ENCODE data around the gene KLK10.

Gene KLK10, protein sequence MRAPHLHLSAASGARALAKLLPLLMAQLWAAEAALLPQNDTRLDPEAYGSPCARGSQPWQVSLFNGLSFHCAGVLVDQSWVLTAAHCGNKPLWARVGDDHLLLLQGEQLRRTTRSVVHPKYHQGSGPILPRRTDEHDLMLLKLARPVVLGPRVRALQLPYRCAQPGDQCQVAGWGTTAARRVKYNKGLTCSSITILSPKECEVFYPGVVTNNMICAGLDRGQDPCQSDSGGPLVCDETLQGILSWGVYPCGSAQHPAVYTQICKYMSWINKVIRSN

DNA sequence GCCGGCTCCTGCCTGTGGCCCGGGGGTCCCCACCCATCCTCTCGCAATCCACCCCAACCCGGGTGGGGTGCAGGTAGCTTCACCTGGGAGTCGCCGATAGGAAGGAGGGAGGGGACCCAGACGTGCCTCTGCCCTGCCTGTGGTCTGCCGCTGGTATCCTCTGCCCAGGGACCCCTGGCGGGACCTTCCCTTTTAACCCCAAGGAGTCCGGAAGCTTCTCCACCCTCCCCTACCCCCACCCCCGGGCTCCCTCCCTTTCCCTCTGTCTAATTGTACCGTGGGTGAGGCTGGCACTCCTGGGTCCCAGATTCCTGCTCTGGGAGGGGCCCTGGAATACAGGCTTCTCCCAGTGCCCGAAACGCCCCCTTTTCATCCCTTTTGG lies at the start of gene KLK10:
Gene KLK10, minus strand, starts transcription at position 166 of the 382 bp plus-strand sequence. CDS start 579 bp downstream, outside the sequence.
- DNase-seq = no peak

DNA sequence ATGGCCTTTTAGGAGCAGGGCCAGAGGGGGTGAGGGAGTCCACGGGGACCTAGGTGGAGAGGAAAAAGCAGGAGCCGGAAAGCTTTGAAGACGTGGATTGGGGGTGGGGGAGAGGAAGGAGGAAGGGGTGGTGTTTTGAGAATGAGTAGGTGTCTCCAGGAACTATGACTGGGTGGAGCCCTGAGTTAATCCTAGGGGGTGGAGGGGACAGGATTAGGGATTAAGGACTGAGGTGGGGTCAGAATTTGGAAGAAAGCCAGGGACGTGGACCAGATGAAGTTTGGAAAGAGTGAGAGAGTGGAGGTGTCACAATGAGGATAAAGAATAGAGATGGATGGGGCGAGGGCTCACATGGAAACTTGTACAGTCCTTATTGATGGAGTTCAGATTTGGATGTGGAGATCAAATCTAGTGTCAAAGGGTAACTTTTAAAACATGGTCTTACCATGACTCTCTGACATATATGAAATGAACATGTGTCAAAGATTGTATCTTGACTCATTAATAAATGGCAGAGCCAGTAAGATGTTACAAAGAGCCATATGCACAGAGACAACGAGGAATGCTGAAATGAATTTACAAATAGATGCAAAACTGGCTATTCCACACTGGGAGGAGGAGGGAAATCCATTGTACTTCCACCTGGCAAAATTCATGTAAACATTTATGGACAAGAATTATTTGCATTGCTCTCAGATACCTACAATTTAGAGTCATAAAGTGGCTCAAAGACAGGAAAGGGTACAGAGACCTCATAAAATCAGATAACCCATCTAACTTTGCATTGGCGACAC lies 47.1 kb upstream of the KLK10 start:
- DNase-seq = no peak

DNA sequence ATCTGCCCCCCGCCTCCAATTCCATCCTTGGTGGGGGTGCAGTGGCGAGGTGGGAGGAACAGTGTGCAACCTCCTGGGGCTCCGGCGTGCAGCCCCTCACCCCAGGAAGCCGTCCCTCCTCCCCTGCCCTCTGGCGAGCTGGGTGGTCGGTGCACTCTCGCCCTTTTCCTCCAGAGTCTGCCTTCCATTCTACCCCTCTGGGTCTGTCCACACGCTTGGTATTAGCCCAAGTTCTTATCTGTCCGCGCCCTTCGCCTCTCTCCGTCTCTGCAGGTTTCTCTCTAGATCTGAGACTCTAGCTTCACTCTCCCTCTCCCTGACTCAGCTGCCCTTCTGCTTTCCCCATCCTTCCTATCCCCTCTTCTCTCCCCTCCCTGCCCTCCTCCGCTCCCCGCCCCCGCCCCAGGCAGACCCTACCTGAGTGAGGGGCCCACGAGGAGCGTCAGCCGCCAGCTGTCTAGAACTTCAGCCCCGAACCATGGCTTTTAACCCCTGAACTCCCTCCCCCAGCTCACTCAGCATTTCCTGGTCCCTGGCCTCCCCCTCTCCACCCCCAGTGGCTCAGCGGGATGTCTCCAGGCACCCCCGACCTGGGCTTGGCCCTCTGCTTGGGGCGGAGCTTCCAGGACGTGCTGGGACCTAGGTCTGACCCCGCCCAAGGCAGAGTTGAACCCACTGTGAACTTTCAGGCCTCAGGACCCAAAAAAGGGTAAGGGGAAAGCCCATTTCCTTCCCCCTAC lies 45.9 kb upstream of the KLK10 start:
- DNase-seq = no peak

DNA sequence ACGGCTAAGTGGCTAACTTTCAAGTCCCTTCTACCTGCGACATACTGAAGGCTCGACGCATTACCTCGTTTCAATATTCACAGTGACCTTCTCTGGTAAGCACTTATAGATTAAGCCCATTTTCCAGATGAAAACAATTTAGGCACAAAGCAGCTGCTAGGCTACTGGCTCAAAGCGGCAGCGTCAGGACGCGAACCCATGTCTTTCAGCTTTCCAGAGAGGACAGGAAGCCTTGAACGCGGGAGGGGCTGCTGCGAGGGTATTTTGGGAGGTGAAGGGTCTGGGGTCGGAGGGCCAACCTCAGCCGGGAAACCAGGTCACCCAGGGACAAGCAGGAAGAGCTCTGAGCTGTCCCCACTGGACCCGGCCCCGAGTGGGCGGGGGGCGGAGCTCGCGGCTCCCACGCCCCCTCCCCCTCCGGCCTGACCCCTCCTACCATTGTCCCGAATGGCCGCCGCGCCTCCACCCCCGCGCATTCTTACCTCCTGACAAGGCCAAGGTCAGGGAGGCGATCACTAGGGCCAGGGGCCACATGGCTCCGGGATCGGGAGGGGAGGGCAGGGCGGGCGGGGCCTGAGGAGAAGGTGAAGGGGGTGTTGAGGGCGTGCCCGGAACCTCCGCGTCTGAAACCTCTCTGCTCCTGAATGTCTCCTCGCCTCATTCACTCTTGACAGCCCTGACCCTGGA lies 45.2 kb upstream of the KLK10 start, which contains the start of gene KLK13:
Gene KLK13, minus strand, starts transcription at position 559 of the 687 bp plus-strand sequence. Its CDS starts 25 bp downstream, at position 534.
- no peak for DNase-seq

DNA sequence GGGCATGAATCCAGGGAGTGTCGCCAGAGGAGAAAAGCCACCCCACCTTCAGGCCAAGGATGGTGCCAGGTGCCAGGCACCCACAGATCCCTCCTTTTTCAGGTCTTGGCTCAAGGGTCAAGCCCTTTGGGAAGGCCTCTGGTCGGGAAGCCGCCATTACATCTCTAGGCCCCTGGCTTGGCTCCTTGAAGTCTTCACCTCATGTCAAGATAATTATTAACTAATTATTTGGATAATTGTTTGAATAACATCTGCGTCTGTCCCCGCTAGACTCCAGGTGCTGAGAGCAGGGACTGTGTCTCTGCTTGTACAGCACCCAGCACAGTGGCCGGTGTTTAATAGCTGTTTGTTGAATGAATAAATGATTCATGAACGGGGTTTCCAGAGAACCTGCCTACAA lies 44.2 kb upstream of the KLK10 start:
- DNase-seq = no peak

DNA sequence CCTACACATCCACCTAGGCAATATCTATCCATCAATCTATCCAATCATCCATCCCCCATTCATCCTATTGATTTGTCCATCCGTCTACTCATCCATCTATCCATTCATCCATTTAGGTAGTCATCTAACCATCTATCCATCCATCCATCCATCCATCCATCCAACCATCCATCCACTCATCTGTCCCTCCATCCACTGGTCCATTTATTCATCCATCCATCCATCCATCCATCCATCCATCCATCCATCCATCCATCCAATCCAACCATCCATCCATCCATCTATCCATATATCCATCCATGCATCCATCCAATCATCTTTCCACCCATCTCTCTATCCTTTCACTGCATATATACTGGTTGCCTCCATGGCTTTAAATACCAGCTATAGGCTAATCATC lies 41.5 kb upstream of the KLK10 start:
- DNase-seq = no peak

DNA sequence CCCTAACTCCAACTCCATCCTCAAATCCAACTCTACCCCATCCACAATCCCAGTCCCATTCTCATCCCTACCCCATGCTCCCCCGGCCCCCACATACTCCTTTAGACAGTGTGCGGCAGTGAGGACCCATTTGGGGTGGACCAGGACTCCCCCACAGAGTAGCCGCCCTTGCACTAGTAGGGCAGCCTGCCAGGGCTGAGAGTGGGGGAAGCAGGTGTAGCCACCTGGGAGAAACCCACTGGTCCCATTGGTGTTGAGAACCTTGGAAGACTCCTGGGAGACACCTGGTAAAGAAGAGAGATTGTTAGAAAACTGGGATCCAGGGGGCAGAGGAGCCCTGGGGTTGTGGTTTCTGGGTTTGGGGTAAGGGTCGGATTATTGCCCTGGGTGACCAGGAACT lies 40.8 kb upstream of the KLK10 start:
- DNase-seq = no peak

DNA sequence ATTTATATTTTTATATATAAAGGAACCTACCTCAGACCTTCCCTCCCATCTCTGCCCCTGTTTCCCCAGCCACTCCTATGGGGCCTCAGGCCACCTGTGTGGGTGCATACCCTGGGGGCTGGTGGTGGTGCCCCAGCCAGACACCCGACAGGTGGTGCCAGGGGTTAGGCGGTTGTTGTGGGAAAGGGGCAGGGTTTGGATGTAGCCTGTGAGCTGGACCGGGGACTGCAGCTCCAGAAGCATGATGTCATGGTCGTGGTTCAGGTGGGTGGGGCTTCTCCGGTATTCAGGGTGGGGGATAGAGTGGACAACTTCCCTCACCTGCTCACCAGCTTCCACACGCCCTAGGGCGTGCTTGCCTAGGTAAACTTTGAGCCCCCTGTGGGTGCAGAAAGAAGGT lies 40.2 kb upstream of the KLK10 start:
- DNase-seq = no peak

DNA sequence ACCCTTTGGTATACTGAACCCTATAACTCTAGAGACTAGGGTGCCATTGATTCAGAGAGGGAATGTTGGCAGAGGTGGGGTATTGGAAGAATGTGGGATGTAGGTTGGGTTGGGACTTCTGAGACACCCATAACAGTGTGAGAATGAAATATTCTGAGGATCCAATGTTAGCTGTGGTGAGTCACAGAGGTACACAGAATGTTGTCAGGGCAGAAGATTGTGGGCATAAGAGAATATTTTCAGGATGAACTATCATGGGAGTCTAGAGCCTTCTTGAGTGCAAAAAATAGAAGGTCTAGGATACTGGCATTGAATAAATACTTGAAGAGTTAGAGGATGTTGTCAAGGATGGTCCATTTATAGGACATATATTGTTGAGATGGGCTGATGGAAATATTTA lies 36.4 kb upstream of the KLK10 start:
- DNase-seq = no peak

DNA sequence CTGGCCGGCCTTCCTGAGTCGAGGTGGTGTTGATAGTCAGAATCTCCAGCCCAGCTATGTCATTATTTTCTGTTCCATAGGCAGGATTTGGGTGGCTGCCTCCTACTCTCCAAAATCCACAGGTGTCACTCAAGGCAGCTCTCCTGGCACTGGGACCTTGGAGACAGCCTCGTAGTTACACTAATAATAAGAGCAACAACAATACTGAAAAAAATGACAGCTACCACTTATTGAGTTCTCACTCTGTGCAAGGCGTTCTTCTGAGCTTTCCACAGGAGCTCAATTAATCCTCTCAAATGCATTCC lies 27.5 kb upstream of the KLK10 start:
- DNase-seq = no peak

DNA sequence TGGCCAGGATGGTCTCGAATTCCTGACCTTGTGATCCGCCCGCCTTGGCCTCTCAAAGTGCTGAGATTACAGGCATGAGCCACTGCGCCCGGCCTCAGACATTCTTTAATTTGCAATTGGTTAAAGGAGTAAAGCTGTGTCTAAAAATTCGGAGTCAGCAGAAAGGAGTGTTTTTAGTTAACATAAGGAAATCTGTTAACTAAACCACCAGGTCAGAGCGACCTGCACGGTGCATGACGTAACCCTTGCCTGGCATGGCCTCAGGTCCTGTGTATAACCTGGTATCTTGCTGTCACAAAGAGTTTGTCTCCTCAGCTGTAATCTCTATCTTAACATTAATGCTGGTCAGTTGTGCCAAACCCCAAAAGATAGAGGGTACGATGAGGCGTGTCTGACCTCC lies 24.8 kb upstream of the KLK10 start:
- no peak for DNase-seq

DNA sequence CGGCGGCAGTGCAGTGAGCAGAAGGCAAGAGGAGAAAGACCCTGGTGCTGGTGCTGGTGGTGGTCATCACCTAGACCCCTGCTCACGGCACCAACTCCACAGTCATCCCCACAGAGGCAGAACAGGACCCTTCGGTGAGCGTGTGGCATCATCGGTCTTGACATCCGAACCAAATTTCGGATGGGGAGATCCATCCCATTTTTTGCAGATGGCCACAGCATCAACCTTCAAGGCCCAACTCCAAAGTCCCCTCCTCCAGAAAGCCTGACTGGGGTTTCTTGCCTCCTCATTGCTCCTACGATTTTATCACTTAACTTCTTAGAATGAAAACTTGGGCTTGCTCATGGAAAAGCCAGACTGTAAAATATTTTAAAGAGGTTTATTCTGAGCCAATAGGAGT lies 24.0 kb upstream of the KLK10 start:
- DNase-seq = no peak

DNA sequence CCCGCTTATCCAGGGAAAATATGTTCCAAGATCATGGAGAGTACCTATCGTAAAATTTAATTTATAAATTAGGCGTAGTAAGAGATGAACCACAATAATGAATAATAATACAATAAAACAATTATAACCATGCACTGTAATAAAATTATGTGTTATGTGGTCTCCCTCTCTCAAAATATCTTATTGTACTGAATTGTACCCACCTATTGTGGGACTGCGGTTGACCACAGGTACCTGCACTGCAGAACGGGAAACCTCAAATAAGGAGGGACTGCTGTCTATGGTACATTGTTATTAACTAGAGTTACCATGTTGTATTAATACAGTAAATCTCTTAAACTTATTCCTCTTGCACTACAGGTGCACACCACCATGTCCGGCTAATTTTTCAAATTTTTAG lies 20.6 kb upstream of the KLK10 start:
- no peak for DNase-seq

DNA sequence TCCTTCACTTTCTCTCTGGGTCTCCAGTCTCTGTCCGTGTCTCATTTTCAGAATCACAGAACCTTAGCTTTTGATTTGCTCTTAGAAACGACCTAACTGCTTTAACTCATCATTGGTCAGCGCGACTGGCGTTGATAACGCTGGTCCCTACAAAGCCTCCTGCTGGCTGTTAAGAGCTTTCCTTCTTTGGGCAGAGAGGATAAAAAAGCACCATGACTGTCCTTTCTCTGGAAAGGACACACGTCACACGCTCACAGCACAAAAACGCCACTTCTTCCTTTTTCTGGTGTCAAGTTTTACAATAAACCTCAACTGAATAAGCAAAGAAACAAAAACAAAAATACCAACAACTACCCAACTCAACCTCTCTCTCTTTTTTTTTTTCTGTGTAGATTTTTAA lies 17.0 kb upstream of the KLK10 start:
- no peak for DNase-seq

DNA sequence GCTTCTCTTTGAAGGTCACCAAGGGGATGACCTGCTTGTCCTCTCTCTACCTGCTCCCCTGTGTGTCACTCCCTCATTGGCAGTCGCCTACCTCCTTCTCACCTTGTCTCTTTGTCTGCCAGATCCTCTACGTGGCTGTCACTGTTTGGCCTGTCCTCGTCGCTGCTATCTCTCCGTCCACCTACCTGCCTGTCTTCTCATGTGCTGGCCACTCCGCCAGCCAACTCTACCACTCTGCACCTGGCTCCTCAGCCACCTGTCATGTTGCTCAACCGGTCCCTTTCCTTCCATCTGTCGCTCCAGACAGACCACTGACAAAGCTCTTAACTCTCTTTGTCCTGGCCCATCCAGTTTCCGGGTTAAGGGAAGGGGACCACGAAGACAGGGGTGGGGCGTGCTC lies 15.2 kb upstream of the KLK10 start, which contains the start of gene KLK12:
Gene KLK12, minus strand, starts transcription at position 299 of the 400 bp plus-strand sequence. CDS start 381 bp downstream, outside the sequence.
- DNase-seq = no peak

DNA sequence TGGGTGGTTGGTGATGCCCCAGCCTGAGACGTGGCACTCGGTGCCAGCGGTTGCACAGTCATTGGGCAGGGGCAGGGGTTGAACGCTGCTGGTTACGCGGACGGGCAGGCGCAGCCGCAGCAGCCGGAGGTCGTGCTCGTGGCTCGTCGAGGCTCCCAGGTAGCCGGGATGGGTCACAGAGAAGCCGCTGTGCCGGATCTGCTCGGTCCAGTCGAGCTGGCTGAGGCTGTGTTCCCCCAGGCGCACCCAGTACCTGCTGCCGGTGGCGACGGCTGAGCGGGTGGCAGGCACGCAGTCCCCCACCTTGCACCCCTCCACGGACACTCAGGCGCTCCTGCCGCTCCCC lies 12.3 kb upstream of the KLK10 start:
- no peak for DNase-seq

DNA sequence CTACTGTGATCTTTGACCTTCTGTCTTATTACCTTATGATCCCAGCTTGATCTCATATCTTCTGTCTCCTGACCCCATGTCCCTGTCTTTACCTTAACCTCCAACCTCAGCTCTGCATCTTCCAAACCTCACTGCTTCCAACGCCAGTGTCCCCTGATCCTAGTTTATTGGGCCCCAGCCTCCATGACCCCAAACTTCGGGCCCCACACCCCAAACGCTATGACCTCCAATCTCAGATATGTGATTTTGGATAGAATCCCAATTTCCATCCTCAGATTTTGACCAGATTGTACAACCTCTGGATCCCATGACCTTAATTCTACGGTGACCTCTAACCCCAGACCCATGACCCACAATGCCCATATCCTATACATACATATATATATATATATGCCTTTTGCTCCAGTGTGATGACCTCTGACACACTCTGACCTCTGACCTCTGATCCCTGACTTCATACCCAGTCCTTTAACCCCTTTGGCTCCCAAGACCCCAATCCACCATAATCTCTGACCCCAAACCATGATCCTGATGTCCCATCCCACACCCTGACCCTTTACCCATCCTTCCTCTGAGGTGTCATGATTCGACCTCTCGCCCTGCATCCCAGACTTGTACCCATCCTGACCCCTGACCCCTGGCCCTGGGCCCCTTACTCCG lies 11.8 kb upstream of the KLK10 start:
- DNase-seq = no peak

DNA sequence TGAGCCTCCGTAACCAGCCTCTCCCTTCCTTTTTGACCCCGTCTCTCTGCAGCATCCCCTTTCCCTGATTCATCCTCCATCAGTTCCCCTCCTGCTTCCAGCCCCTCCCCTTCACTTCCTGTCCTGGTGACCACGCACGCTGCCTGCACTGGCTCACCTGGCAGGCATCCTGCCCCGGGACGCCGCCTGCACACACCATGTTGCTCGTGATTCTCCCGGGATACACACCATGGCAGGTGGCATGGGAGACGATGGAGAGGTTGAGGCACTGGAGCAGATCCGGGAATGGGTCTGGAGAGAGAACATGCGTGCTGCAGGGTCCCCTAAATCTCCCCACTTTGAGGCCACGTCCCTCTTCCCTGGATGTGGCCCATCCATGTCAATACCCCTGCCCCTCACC lies 11.1 kb upstream of the KLK10 start:
- DNase-seq = no peak

DNA sequence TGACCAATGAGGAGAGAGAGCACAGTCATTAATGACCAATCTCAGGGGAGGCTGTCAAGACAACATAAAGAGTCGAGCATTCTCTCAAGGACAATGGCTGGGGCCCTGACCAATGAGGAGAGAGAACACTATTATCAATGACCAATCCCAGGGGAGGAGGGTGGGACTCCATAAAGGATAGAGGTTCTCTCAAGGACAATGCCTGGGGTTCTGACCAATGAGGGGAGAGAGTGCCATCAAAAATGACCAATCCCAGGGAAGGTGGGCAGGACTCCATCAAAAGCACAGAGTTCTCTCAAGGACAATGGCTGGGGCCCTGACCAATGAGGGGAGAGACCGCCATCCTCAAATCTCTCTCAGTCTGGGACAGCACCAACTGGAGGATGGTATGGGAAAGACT lies 10.2 kb upstream of the KLK10 start:
- DNase-seq = no peak

DNA sequence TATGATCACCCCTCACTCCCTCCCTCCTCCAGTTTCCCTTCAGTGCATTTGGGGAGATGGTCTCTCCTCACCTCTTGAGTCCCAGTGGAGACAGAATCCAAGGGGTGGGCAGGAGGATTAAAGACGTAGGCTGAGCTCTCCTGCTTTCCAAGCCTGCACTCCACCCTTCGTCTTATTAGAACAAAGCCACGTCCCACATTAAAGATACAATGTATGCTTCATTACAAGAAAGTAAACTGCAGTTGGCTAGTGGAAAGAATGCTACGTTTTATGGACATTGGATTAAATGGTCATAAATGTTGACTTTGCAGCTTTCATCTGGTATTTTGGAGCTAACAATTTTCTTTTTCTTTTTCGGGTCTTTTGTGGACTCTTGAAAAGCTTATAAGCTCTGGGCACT lies 8.4 kb upstream of the KLK10 start:
- no peak for DNase-seq

DNA sequence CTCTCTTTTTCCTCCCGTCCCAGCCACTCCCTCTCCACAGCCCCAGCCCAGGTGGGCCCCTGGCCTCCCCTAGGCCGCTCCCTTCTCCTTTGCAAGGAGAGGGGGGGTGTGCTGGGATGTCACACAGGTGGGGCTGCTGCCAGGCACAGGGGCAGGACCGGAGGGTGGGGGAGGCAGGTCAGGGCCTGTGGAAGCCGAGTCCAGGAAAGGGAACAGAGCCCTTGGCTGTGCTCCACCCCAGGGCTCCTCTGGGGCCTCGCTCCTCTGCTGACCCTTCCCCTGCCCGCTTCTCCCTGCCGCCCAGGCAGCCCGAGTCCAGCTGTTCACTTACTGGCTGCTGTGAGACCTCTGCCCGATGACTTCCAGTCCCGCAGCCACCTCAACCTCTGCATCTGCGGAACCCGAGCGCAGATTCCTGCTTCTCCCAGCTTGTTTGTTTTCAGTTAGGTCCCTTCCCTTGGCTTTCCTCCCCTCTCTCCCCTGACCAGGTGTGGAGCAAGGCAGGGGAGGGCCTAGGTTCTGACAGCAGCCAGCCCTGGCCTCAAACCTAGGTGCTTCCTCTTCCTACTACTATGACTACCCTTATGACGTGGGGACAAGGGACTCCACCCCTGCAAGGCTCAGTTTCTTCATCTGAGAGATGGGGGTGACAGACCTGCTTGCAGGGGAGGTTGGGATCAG lies 7.8 kb upstream of the KLK10 start:
- no peak for DNase-seq

DNA sequence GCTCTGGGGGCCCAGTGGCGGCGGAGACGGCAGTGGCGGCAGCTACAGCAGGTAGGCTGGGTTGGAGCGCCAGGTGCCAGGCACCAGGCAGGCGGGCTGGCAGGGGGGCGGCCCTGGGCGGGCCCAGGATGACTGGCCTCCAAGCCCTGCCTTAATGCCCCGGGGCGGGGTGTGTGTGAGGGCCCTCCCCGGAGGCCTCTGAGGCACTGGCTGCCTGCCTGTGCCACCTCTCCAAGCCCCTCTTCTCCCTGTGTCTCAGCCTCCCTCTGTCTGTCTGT lies 7.0 kb upstream of the KLK10 start, which contains the start of gene KLK11:
Gene KLK11, minus strand, starts transcription at position 63 of the 278 bp plus-strand sequence. CDS start 985 bp downstream, outside the sequence.
- no peak for DNase-seq

Measured in activated naive CD4-positive, alpha-beta T cell treated with anti-CD3 and anti-CD28 coated beads, Interleukin-2, amount 50 U/mL, for 16 hours (primary cell).